HG03039 (cell line): ENCODE results near the gene HSDL2.

Experiments used
- ATAC-seq: cut with Tn5 transposase; IDR thresholded peaks from one replicate; pipeline ENCODE4 v1.9.1; 2021; ENCODE audit warnings: mild to moderate bottlenecking, moderate library complexity; ENCODE audit not compliant: unreplicated experiment

Gene HSDL2

DNA sequence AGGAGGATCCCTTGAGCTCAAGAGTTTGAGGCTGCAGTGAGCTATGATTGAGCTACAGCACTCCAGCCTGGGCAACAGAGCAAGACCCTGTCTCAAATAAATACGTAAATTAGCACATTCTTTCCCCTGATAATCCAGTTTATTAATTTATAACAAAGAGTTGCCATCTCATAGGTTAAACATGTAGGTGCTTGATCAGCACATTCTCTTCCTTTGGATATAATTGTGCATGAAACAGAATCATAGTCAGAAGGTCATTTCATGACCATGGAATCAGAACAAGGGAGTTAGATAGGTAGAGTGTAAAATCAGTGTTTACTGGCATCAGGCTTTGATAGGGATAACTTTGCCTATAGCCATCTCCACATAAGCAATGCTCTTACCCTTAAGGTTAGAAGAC, 63.7 kb downstream of the HSDL2 start:
- ATAC-seq: no peak

DNA sequence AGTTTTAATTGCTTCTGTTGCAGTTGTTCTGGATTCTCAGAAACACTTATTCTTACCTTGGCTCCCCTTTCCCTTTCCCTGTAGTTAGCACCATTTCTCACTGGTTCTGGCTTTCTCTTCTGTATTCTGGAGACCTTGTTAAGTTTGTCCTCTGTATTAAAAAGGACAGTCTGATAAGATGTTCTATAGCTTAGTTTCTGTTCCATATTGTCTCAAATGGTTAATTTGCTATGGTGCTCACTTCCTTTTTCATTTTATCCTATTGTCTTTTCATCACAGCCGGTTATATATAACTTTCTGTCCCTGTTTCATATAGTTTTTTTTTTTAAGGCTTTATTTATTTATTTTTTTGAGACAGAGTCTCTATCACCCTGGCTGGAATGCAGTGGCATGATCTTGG, 65.3 kb downstream of the HSDL2 start:
- ATAC-seq: no peak

DNA sequence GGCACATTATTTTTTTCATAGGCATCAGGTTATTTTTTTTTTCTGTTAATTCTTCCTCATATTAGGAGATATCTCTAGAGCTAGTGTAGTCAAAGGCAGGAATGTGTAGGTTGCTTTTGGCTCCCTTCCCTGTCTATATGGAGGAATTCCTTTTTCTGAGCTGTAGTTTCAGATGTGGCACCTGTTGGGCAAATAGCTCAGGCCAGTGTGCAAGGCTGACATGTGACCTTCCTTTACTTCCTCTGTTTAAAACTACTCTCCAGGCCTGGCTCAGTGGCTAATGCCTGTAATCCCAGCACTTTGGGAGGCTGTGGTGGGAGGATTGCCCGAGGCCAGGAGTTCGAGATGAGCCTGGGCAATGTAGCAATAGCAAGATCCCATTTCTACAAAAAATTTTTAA, 66.2 kb downstream of the HSDL2 start:
- no peak for ATAC-seq

- no peak for ATAC-seq
Observed at GRCh38 chr9:112446526-112446925, 66.6 kb downstream of the HSDL2 start.

GRCh38 chr9:112447283-112447761, 67.4 kb downstream of the HSDL2 start:
- no peak for ATAC-seq

DNA sequence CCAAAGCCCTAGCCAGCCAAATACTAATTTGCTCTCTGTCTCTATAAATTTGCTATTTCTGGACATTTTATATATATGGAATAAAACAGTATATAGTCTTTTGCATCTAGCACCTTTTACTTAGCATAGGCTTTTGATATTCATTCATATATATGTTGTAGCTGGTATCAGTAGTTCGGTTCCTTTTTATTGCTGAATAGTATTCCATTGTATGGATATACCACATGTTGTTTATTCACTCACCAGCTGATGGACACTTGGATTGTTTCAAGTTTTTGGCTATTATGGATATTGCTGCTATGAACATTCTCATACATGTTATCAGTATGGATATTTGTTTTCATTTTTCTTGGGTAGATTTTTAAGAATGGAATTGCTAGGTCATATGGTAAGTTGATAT, 82.9 kb downstream of the HSDL2 start:
- no peak for ATAC-seq

- no peak for ATAC-seq
Observed at GRCh38 chr9:112465352-112465751, 85.4 kb downstream of the HSDL2 start.

- ATAC-seq: no peak
Observed at GRCh38 chr9:112472996-112473395, 93.1 kb downstream of the HSDL2 start.

- no peak for ATAC-seq
Observed at GRCh38 chr9:112473986-112474385, 94.1 kb downstream of the HSDL2 start.

DNA sequence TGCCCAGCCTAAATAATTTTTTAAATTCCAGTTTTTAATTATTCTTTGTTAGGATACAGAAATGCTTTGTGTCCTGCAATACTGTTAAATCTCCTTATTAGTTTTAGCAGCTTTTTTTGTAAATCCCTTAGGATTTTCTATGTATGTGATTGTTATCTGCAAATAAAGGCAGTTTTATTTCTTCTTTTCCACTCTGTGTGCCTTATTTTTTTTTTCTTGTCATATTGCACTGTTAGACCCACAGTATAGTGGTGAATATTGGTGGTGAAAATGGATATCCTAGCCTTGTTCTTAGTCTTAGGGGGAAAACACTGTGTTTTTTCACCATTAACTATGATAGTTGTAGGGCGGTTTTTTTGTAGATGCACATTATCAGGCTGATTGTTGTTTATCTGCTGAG, 95.4 kb downstream of the HSDL2 start:
- no peak for ATAC-seq

GRCh38 chr9:112477330-112477729, 97.4 kb downstream of the HSDL2 start:
- no peak for ATAC-seq

DNA sequence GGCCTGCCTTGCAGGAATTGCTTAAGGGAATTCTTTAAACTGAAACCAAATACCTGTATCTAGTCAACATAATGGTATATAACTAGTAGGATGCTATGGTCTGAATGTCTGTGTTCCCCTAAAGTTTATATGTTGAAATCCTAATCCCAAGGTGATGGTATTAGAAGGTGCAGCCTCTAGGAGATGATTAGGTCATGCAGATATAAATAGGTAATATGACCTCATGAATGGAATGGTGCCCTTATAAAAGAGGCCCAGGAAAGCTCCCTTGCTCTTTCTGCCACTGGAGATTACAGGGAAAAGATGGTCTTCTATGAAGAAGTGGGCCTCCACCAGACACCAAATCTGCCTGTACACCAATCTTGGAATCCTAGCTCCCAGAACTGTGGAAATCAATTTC, 99.3 kb downstream of the HSDL2 start:
- no peak for ATAC-seq

GRCh38 chr9:112484607-112485006, 104.7 kb downstream of the HSDL2 start:
- no peak for ATAC-seq

- ATAC-seq: no peak
Observed at GRCh38 chr9:112485574-112485973, 105.7 kb downstream of the HSDL2 start.

DNA sequence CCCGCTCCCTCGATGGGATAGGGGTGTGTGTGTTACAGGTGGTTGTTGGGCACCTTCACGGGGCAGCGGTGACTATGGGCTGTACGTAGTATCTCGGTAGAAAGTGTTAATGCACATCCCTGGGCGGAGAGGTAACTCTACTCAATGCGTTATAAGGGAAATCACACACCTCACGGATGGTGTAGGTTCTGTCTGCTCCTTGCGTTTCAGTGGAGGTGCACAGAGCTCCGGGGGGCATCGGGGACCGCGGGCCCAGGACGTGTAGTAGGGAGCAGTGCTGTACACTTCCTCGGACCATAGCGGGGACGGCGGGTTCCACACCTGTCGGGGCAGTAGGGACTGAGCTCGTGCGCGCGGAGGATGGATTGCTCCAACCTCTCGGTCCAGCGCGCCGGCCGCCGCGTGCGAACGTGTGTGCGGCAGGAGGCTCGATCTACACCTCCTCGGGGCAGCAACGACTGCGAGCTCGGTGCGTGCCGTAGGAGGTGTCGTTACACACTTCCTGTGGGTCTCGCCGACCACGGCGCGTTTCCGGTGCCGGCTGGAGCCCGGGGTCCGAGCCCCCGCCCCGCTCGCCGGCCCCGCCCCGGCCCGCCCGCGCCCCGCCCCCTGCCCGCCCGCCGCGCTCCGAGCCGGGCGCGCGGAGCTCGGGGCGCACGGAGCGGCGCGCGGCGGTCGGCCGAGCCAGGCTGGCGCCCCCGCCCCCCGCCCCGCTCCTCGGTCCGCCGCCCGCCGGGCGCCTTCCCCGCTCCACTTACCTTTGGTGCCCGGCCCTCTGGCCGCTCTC, 106.5 kb downstream of the HSDL2 start, which contains the start of gene KIAA1958:
TSS of gene KIAA1958 (plus strand) at position 607 of the 787 bp plus-strand sequence. CDS start 87,254 bp downstream, outside the sequence.
- peak; percentile 92 for ATAC-seq

DNA sequence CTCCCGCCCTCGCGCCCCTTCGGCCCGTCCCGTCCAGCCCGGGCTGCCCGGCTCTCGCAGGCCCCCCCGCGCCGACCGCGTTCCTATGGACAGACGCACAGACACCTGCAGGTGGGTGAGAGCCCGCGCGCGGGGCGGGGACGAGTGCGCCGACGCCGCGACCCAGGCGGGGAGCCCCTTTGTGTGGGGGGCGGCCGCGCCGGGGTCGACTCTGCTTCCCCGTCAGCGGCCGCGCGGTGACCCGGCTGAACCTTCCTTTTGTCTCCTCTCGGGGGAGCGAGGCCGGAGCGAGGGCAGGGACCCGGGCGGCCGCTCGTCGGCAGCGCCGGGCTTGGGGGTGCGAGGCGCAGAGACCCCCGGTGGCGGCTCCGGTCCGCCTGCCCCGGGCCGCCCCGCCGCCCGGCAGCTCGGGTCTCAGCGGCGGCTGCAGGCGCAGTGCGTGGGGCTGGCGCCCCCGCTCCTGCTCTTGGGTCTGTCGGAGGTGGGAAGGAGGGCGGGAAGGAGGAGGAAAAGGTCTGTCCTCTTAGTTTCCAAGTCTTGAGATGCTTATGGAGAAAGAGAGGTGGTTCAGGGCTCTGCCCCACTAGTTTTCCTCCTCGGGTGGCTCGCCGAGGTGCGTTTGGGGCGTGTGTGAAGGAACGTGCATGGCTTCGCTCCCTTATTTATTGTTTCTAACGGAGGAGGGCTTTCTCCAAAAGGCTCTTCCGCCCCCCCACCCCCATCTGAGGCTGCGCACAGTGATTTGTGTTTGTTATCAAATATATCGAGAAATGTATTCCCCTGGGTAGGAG, 107.3 kb downstream of the HSDL2 start:
- peak; percentile 44 for ATAC-seq

- no peak for ATAC-seq
Observed at GRCh38 chr9:112487799-112488340, 108.0 kb downstream of the HSDL2 start.

- no peak for ATAC-seq
Observed at GRCh38 chr9:112489039-112489546, 109.2 kb downstream of the HSDL2 start.

- no peak for ATAC-seq
Observed at GRCh38 chr9:112489876-112490666, 110.2 kb downstream of the HSDL2 start.

DNA sequence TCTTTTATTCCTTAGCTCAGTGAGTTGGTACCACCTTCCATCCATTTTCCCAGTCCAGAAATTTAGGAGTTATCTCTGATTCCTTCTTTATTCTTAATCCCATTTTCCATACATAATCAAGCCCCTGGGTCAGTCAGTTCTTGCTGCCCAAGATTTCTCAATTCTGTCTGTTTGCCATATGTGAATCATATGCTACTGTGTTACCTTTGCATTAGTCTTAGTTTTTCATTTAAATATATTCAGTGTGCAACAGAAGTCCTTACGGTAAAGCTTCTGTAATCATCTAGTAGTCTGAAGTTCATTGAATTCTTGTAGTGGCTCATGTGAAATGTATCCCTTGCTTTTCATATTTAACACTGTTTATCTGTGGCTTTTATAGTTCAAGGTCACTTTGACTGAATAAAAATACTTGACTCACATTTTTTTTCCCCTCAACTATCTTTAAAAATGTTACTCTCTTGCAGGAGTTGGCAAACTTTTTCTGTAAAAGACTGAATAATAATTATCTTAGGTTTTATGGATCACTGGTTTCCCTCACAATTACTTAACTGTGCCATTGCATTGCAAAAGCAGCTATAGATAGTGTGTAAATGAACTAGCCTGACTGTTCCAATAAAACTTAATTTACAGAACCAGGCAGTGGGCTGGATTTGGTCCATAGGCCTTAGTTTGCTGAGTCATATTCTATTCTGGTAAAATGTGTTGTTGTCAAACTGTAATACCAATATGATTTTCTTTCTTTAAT, 113.7 kb downstream of the HSDL2 start:
- no peak for ATAC-seq
